Activated CD4-positive, CD25-positive, alpha-beta regulatory T cell treated with anti-CD3 and anti-CD28 coated beads, Interleukin-2, amount 50 U/mL, for 72 hours (primary cell): ENCODE data around the gene JUND.

Experiments
- DNase-seq: peaks from one replicate; pipeline ENCODE4 v3.0.0; 2021

Gene JUND

GRCh38 chr19:18233224-18233825 is 48.1 kb downstream of the JUND start:
- peak; percentile 55 for DNase-seq

- no peak for DNase-seq
These were observed 48.7 kb downstream of the JUND start for GRCh38 chr19:18232540-18233223.

GRCh38 chr19:18231775-18232174 is 49.6 kb downstream of the JUND start:
- DNase-seq, result no peak

- DNase-seq, result no peak
These were observed 50.3 kb downstream of the JUND start for GRCh38 chr19:18230941-18231734.

- no peak for DNase-seq
These were observed 51.5 kb downstream of the JUND start for GRCh38 chr19:18229915-18230314.
